ENCODE results near the gene SPAG6. TPM values are rescaled to one million over a fixed set of nuclear protein-coding genes. Genes with fewer than 3 reads are reported as not detected.

The SPAG6 gene
- total and polyA plus RNA-seq, 2 of the 8 experiments (the other 6 are each of a cell fraction or from before 2014, with no cell fraction given) = 0.14 TPM; not detected in 1

GRCh38 chr10:22333167-22333974 lies 11.9 kb upstream of the SPAG6 start:
- ChIA-PET POLR2A (ENCODE audit: partially characterized antibody) (interaction anchor here (1.3 kb wide), 1 partner anchor 11 kb away, joined by 4 read pairs; no protein-coding TSS in a partner anchor), CTCF (ENCODE audit: partially characterized antibody) (no interaction called here)
- peaks cover 58 to 73% (median 67%) of the 10 kb centered on the region in 4 experiments for H3K27me3 ChIP-seq (replicated peaks in 1 of 4; ENCODE audit: control insufficient read depth in 3 of 4, extremely low read depth in 1 of 4, insufficient read depth in 3 of 4, low read length in 3 of 4)

More at GRCh38 chr10:22333167-22333974, 11.9 kb upstream of the SPAG6 start:
- no peak overlapping the region for H2BK20ac ChIP-seq (ENCODE audit: low read length)
- peaks cover 9% of the 10 kb centered on the region; the same call in 1 of the 2 replicates for H3K23me2 ChIP-seq (ENCODE audit: low read depth, low read length)
- H3K4me2 ChIP-seq (ENCODE audit: insufficient read depth in 1 of 2, low read depth in 2 of 2, low read length in 2 of 2) = peak overlapping the region; percentile 77 to 95
- no peak overlapping the region for H4K5ac ChIP-seq (ENCODE audit: insufficient read length, low read depth, low read length)
- 11% methylated on average over 25 of the region's 25 CpGs; no CpG with 5 or more reads in 1 of the 2 experiments for WGBS, 2 experiments (ENCODE audit: extremely low coverage in 1 of 2, insufficient coverage in 1 of 2, insufficient read length in 1 of 2, insufficient replicate concordance in 2 of 2, low coverage in 1 of 2, low lambda C conversion rate in 2 of 2, missing lambda C conversion rate in 1 of 2)
- 0 out of 2 replicates have a peak overlapping the region, but pooled peaks have one; percentile 0 for H2BK15ac ChIP-seq (ENCODE audit: low read length)
- no peak overlapping the region for H2AK5ac ChIP-seq (ENCODE audit: low read depth, low read length)
- H3K56ac ChIP-seq (replicated peaks; ENCODE audit: insufficient read length, low read depth, low read length) = no peak overlapping the region
- H3K9ac ChIP-seq (replicated peaks in 1 of 4; ENCODE audit: extremely low read depth in 1 of 4, low read depth in 3 of 4, low read length in 3 of 4) = no peak overlapping the region
- no peaks in the 10 kb centered on the region; a peak in 1 of 4 replicates for H3K9me3 ChIP-seq (ENCODE audit: insufficient read depth in 2 of 2, low read depth in 1 of 2, low read length in 1 of 2)
- no peak overlapping the region for H3K4ac ChIP-seq (replicated peaks; ENCODE audit: insufficient read length, low read depth, low read length)
- peaks cover 0 to 3% (median 0%) of the 10 kb centered on the region in 4 experiments; a peak in 3 of 8 replicates for H3K36me3 ChIP-seq (ENCODE audit: control insufficient read depth in 2 of 4, insufficient read depth in 4 of 4, low read length in 3 of 4)
- H3K79me1 ChIP-seq (ENCODE audit: low read depth, low read length) = no peaks in the 10 kb centered on the region
- H3K4me1 ChIP-seq (replicated peaks in 1 of 4; ENCODE audit: control insufficient read depth in 3 of 4, insufficient read depth in 4 of 4, low read length in 3 of 4) = peaks cover 0 to 19% (median 9%) of the 10 kb centered on the region in 4 experiments; a peak in 6 of 7 replicates
- FAIRE-seq (no peak), DNase-seq (ENCODE audit: low read depth in 1 of 2, low spot score in 2 of 2) (no peak)
- H2AFZ ChIP-seq (ENCODE audit: low read length) = no peak overlapping the region
- H3K27ac ChIP-seq (ENCODE audit: low read depth, low read length) = no peak overlapping the region
- no peak overlapping the region for H3K14ac ChIP-seq (ENCODE audit: insufficient read length)
- no peak overlapping the region for H3K23ac ChIP-seq (ENCODE audit: insufficient read length)
- no peak overlapping the region for H3K18ac ChIP-seq (ENCODE audit: extremely low read depth, low read length)
- H4K20me1 ChIP-seq (replicated peaks in 1 of 2; ENCODE audit: control insufficient read depth in 1 of 2, insufficient read depth in 2 of 2, low read length in 2 of 2) = peaks cover 0 to 5% of the 10 kb centered on the region in 2 experiments
- H2BK12ac ChIP-seq (ENCODE audit: low read depth, low read length) = no peak overlapping the region
- TF ChIP-seq KDM4A (IDR thresholded peaks at IDR 0.05; ENCODE audit: low read depth, low read length, severe bottlenecking) (no peak), EZH2 (IDR thresholded peaks at IDR 0.05; ENCODE audit: low read depth, low read length, severe bottlenecking) (peak; percentile 92), CBX8 (IDR thresholded peaks at IDR 0.05; ENCODE audit: borderline replicate concordance, low read depth, low read length) (peak; percentile 51; the same call in 1 of the 2 replicates), POU5F1 (IDR thresholded peaks at IDR 0.05; ENCODE audit: low read depth, low read length) (no peak), SUZ12 (IDR thresholded peaks at IDR 0.05; ENCODE audit: low read length) (peak; percentile 97; the same call in 1 of the 2 replicates)
- peak overlapping the region in 2 of 4 experiments; percentile 49 to 57; a peak in 3 of 8 replicates for H3K4me3 ChIP-seq (ENCODE audit: extremely low read depth in 1 of 4, insufficient read depth in 2 of 4, low read depth in 3 of 4, low read length in 4 of 4)
- H4K8ac ChIP-seq (ENCODE audit: extremely low read depth, insufficient read depth, low read length) = no peak overlapping the region
- H2BK5ac ChIP-seq (ENCODE audit: low read depth, low read length) = no peak overlapping the region
- H4K91ac ChIP-seq (replicated peaks; ENCODE audit: insufficient read length, low read length) = no peak overlapping the region
- no peaks in the 10 kb centered on the region for H3K79me2 ChIP-seq (ENCODE audit: control insufficient read depth in 1 of 2, insufficient read depth in 2 of 2, low read length in 2 of 2)
- H2BK120ac ChIP-seq (replicated peaks; ENCODE audit: low read depth, low read length) = no peak overlapping the region

Measured in H1 (cell line).